ENCODE data around the gene ITGA5. TPM values are rescaled to one million over a fixed set of nuclear protein-coding genes. Genes with fewer than 3 reads are reported as not detected.

The ITGA5 gene
- total RNA-seq, 1 experiment from 2014 or later, result 12.2 TPM

GRCh38 chr12:54459355-54459754 lies 40.3 kb upstream of the ITGA5 start:
- Histone ChIP-seq H3K9ac (ENCODE audit: extremely low read depth, insufficient read length, low read length) (no peak overlapping the region), H3K27me3 (ENCODE audit: insufficient read depth, low read length) (peaks cover 19% of the 10 kb centered on the region; the same call in 1 of the 2 replicates), H2BK12ac (ENCODE audit: insufficient read length, low read depth, low read length) (no peak overlapping the region), H2BK5ac (ENCODE audit: insufficient read length, low read length) (no peak overlapping the region), H4K91ac (ENCODE audit: insufficient read length, low read depth, low read length) (no peak overlapping the region), H4K20me1 (ENCODE audit: control insufficient read depth, insufficient read depth, insufficient read length) (no peaks in the 10 kb centered on the region), H2AK5ac (ENCODE audit: insufficient read length, low read length) (no peak overlapping the region), H3K56ac (ENCODE audit: insufficient read length, low read depth, low read length) (no peak overlapping the region), H3K79me2 (ENCODE audit: insufficient read depth, low read length) (no peaks in the 10 kb centered on the region), H2AFZ (ENCODE audit: low read length) (no peak overlapping the region), H2BK120ac (ENCODE audit: low read depth, low read length, poor library complexity, severe bottlenecking) (no peak overlapping the region), H3K79me1 (ENCODE audit: insufficient read depth, low read depth, low read length, poor library complexity, severe bottlenecking) (no peaks in the 10 kb centered on the region), H3T11ph (ENCODE audit: low read length) (no peak overlapping the region), H4K8ac (replicated peaks; ENCODE audit: insufficient read length, low read depth, low read length) (no peak overlapping the region), H3K4me1 (ENCODE audit: insufficient read depth, low read length) (no peaks in the 10 kb centered on the region), H3K4me2 (ENCODE audit: insufficient read depth, insufficient read length, low read length) (no peak overlapping the region), H3K23me2 (ENCODE audit: insufficient read length, low read depth, low read length, poor library complexity, severe bottlenecking) (no peaks in the 10 kb centered on the region), H3K9me3 (ENCODE audit: control insufficient read depth, low read depth, low read length) (no peaks in the 10 kb centered on the region), H2BK15ac (ENCODE audit: low read depth, low read length) (no peak overlapping the region), H3K14ac (ENCODE audit: insufficient read depth, low read length) (no peak overlapping the region), H3K18ac (ENCODE audit: insufficient read length, low read depth, low read length) (no peak overlapping the region), H3K27ac (ENCODE audit: insufficient read length, low read depth, low read length) (no peak overlapping the region), H3K23ac (ENCODE audit: insufficient read length, low read depth, low read length) (no peak overlapping the region), H4K5ac (ENCODE audit: insufficient read length, low read depth, low read length) (no peak overlapping the region), H2BK20ac (ENCODE audit: low read depth, low read length, poor library complexity, severe bottlenecking) (no peak overlapping the region), H3K4ac (ENCODE audit: low read depth, low read length) (no peak overlapping the region)
- no peak overlapping the region for H3K4me3 Mint-ChIP-seq
- no peaks in the 10 kb centered on the region for H3K9me3 Mint-ChIP-seq
- H3K36me3 Mint-ChIP-seq (ENCODE audit: insufficient read depth in 1 of 3, low read depth in 3 of 3), result no peaks in the 10 kb centered on the region
- no peak for DNase-seq
- no CpG with 5 or more reads among the region's 3 CpGs for WGBS (ENCODE audit: extremely low coverage, insufficient read length, low lambda C conversion rate)
- H3K4me1 Mint-ChIP-seq, result no peaks in the 10 kb centered on the region
- no peak overlapping the region for H3K27ac Mint-ChIP-seq
- TF ChIP-seq, protein P1, sequence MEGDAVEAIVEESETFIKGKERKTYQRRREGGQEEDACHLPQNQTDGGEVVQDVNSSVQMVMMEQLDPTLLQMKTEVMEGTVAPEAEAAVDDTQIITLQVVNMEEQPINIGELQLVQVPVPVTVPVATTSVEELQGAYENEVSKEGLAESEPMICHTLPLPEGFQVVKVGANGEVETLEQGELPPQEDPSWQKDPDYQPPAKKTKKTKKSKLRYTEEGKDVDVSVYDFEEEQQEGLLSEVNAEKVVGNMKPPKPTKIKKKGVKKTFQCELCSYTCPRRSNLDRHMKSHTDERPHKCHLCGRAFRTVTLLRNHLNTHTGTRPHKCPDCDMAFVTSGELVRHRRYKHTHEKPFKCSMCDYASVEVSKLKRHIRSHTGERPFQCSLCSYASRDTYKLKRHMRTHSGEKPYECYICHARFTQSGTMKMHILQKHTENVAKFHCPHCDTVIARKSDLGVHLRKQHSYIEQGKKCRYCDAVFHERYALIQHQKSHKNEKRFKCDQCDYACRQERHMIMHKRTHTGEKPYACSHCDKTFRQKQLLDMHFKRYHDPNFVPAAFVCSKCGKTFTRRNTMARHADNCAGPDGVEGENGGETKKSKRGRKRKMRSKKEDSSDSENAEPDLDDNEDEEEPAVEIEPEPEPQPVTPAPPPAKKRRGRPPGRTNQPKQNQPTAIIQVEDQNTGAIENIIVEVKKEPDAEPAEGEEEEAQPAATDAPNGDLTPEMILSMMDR (conservative IDR thresholded peaks at IDR 0.05), result no peak
- H3K27me3 Mint-ChIP-seq (ENCODE audit: low read depth), result peaks cover 100% of the 10 kb centered on the region
